ENCODE results near the gene CYB561.

The CYB561 gene

GRCh38 chr17:63445954-63446752, at the start of gene CYB561:
Gene CYB561 (minus strand): TSS chr17:63446306. CDS start chr17:63437547, 8,759 bp downstream.
- DNase-seq, result peak; percentile 55

- DNase-seq, result no peak
Observed at GRCh38 chr17:63495491-63495890, 49.4 kb upstream of the CYB561 start.

- no peak for DNase-seq
Observed at GRCh38 chr17:63494300-63494928, 48.3 kb upstream of the CYB561 start.

GRCh38 chr17:63493411-63493810, 47.3 kb upstream of the CYB561 start:
- DNase-seq, result no peak

- no peak for DNase-seq
Observed at GRCh38 chr17:63492940-63493339, 46.8 kb upstream of the CYB561 start.

GRCh38 chr17:63491977-63492618, 46.0 kb upstream of the CYB561 start:
- no peak for DNase-seq

- DNase-seq, result no peak
Observed at GRCh38 chr17:63491413-63491812, 45.3 kb upstream of the CYB561 start.

GRCh38 chr17:63490858-63491400, 44.8 kb upstream of the CYB561 start:
- no peak for DNase-seq

GRCh38 chr17:63490329-63490728, 44.2 kb upstream of the CYB561 start:
- DNase-seq, result no peak

- DNase-seq, result no peak
Observed at GRCh38 chr17:63489291-63489690, 43.2 kb upstream of the CYB561 start.

GRCh38 chr17:63488851-63489250, 42.7 kb upstream of the CYB561 start:
- DNase-seq, result no peak

- DNase-seq, result no peak
Observed at GRCh38 chr17:63487014-63487339, 40.9 kb upstream of the CYB561 start.

- DNase-seq, result no peak
Observed at GRCh38 chr17:63486317-63487013, 40.4 kb upstream of the CYB561 start.

- no peak for DNase-seq
Observed at GRCh38 chr17:63483655-63484575, 37.8 kb upstream of the CYB561 start.

- no peak for DNase-seq
Observed at GRCh38 chr17:63483038-63483437, 36.9 kb upstream of the CYB561 start.

- no peak for DNase-seq
Observed at GRCh38 chr17:63482509-63482908, 36.4 kb upstream of the CYB561 start.

GRCh38 chr17:63481488-63481870, 35.4 kb upstream of the CYB561 start:
- DNase-seq, result no peak

GRCh38 chr17:63480826-63481487, 34.9 kb upstream of the CYB561 start:
- DNase-seq, result no peak

GRCh38 chr17:63480192-63480784, 34.2 kb upstream of the CYB561 start:
- no peak for DNase-seq

- no peak for DNase-seq
Observed at GRCh38 chr17:63479495-63480184, 33.5 kb upstream of the CYB561 start.
